ENCODE results near the gene WWOX.

WWOX gene

DNA sequence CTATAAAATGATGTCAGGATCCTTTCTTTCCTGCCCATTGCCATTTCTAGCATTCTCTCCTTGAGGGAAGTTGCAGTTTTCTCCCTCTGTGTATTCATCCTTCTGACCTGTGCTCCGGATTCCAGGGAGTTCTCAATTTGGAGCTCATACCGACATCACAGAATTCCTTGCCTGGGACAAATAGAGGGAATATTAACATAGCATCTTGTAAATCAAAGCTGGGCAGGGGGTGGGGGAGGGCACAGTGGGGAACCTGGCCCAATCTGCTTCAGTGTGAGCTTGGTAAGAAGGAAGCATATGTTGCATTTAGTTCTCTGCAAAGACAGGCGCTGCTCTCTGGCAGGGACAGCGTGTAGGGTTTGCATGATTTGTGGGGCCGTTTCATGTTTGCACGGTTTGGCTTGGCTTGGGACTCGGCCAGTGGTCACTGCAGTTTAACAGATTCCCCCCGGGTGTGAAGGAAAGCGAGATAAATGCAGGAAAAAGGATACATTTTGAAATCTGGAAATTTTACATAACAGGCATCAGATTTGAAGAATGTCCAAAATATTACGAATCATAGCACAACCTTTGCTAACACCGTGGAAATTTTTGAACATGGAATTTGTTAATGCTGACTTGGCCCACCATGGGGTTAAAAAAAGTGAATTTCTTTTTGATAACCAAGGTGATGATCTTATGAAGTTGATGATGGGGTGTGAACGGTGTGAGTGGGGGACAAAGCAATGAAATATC lies 178.0 kb downstream of the WWOX start:
- ATAC-seq, result no peak

DNA sequence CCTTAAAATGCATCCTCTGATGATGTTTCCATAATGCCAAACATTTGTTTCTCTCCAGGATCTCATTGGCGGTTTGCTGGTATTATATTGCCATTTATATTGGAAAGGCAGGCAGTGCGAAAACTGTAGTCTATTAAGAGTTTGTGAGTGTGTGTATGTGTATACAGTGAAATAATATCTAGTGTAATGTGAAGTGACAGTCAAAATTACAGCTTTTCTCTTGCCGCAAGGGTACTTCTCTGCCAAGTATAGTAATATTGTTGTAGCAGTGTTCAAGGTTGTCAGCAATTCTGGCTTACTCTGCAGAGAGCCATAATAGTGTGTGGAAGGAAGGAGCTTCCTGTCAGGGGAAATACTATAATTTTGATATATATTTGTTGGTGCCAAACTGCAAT lies 178.6 kb downstream of the WWOX start:
- ATAC-seq, result no peak

DNA sequence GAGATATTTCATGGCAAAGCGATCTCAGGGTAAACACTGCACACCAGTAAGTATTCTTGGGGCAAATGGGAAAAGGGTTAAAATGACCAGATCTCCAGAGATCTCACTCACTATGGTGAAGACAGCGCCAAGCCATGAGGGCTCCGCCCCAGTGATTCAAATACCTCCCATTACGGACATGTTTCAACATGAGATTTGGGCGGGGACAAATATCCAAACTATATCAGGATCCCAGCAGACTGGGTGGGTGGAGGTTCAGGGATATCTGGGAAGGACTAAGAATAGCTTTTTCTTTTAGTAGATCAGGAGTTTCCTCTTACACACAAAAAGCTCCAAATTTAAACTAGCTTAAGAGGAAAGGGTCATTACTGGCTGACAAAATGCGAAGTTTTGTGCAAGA lies 181.7 kb downstream of the WWOX start:
- ATAC-seq, result no peak

DNA sequence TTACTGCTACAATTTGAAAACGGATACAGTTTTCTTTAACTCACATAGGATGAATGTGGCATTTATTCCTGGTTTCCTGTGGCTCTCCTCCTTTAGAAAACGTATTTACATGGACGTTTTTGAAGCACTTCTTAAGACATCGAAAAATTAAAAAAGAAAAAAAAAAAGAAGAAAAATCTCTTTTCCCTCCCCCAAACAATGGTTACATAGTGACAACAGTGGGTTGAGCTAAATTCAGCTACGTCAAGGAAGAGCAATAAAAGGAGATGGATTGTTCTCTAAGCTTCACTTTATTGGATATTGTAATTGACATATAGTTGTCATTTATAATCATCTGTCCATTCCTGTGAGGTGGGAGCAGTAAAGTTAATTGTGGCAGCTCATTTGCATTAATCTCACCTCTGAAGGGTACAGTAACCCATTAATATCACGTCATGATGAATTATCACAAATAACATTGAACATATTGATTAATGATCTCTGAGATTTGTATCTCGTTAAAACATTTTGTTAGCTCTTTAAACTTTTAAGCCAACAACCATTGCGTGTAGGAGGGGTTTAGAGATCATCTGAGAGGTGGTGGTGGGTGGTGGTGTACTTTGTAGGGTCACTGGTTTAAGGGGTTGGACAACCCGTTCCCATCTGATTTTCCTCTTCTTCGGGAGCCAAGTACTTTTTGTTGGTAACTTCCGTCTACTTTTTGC lies 184.2 kb downstream of the WWOX start:
- ATAC-seq, result no peak

GRCh38 chr16:78284326-78284725 lies 184.9 kb downstream of the WWOX start:
- no peak for ATAC-seq

DNA sequence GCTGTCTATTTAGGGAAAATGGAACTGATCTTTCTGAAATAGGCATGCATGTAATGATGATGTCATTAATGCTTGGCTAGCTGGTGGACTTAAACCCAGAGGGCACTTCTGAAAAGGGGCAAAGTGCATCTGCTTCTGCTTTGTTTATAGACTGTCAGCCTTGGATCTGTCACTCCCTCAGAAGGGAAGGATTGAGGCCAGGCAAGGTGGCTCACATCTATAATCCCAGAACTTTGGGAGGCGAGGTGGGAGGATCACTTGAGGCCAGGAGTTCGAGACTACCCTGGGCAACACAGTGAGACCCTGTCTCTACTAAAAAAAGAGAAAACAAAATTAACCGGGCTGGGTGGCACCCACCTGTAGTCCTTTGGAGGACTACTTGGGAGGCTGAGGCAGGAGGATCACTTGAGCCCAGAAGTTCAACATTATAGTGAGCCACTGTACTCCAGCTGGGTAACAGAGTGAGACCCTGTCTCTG lies 185.5 kb downstream of the WWOX start:
- no peak for ATAC-seq

GRCh38 chr16:78285437-78285922 lies 186.0 kb downstream of the WWOX start:
- ATAC-seq, result no peak

GRCh38 chr16:78286065-78286464 lies 186.6 kb downstream of the WWOX start:
- ATAC-seq, result no peak

DNA sequence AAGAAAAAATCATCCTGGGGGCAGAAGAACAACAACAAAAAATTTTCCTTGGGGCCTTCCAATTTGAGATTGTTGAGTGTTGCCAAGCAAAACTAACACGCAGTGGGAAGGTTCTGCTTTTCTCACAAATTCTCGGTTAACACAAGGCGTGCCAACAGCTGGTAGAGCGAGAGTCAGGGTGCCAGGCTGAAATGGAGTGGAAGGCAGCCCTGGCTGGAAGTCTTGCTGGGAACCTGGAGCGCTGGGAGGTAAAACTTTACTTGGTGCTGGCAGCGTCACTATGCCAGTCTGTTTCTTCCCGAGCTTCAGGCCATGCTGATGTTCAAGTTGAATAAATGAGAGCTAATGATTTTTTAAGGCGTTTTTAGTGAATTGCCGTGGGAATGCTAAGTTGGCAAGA lies 189.4 kb downstream of the WWOX start:
- ATAC-seq, result no peak

DNA sequence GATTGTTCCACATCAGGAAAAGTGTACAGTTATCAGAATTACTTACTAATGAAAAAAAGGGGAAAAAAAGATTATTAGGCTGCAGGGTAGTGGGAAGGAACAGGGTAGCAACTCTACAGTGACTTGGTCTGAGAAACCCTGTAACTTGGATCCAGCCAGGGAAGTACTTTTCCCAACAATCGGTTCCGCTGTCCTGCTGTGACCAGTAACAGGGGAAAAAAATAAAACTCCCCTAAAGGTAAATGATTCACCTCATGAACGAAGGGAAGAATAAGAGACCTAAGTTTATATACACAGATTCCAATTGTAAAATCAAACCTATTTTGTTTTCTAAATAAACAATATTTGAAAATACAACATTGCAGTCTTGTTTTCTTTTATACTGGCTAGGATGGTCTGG lies 189.9 kb downstream of the WWOX start:
- no peak for ATAC-seq

DNA sequence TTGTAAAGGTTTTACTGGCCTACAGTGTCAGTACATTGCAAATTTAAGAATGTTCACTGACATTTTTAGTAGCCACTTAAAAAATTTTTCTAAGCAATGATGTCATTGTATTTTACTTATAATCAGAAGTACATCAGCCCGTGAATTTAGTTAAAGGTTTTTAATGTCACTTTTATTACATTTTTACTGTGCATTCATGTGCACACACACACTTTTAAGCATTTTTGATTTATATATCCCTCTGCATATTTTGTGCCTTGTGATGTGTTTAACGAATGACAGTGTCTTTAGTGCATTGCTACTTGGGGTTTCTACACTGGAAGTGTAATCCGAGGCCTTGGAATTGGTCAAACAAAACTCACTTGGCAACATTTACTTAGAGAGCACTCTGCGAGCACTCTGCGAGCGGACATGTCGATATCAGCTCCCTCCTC lies 190.4 kb downstream of the WWOX start:
- ATAC-seq, result no peak

DNA sequence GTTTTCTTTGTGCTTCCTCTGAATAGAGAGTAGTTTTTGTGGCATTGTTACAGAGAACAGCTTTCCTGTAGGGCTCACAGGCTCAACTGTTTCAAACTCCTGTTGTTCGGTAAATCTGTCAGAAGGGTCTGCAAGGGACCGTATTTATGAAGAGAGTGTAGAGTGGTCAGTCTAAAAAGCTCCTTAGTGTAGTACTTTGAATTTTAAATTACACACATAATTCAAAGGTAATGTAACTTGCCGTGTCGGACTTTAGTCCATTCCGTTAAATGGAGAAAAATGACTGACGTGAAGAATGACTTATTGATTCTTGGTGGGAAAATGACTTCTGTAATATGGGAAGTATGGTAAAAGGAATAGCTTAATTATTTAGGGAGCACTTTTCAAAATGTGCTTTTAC lies 190.9 kb downstream of the WWOX start:
- no peak for ATAC-seq

GRCh38 chr16:78290872-78291591 lies 191.6 kb downstream of the WWOX start:
- ATAC-seq, result no peak

GRCh38 chr16:78291604-78292003 lies 192.2 kb downstream of the WWOX start:
- no peak for ATAC-seq

GRCh38 chr16:78292086-78292843 lies 192.8 kb downstream of the WWOX start:
- ATAC-seq, result no peak

- no peak for ATAC-seq
Observed at GRCh38 chr16:78292844-78293380, 193.5 kb downstream of the WWOX start.

DNA sequence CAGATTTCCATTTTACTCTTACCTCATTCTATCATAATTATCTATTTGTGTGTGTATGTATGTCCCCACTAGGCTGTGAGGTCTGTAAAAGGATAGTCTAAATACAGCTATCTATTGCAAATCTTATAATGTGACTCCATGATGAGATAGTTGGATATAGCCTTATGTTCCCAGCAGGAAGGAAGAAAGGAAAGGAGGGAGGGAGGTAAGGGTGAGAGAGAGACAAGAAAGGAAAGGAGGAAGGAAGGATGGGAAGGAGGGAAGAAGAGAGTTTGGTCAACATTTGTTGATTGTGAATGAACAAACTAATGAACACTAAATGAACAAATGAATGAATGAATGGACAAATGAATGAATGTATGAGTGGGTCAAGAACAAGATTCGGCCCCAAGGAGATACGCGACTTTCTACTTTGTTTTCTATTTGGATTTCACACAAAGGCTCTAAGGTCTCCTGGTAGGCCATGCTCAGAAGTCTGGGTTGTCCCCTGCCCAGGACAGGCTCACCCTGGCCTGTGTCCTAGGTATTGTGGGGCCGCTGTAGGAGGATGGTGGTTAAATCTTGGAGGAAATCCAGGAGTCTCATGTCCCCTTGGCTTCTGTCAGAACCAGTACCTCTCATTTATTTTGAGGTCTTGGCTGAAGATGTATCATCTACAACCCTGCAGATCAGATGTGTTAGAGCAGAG lies 195.2 kb downstream of the WWOX start:
- ATAC-seq, result no peak

- no peak for ATAC-seq
Observed at GRCh38 chr16:78297066-78297666, 197.7 kb downstream of the WWOX start.

GRCh38 chr16:78298986-78299385 lies 199.5 kb downstream of the WWOX start:
- no peak for ATAC-seq

GRCh38 chr16:78300469-78300868 lies 201.0 kb downstream of the WWOX start:
- ATAC-seq, result no peak

- no peak for ATAC-seq
Observed at GRCh38 chr16:78303946-78304345, 204.5 kb downstream of the WWOX start.
